Breast epithelium (tissue), 3 donors: ENCODE results near the gene CFAP65.

ENCODE experiments used
- POLR2A ChIP-seq: fragments of 450-650 bp; IDR thresholded peaks from one replicate; pipeline ENCODE4 v1.6.1; 2016; ENCODE audit warnings: antibody characterized with exemption, mild to moderate bottlenecking, moderate library complexity
- TF ChIP-seq, protein P1 (sequence below), 3 donors: fragments of 450-650 bp; IDR thresholded peaks; one replicate each; pipeline ENCODE4 v1.5.1; 2016 to 2017; ENCODE audit warnings: antibody characterized with exemption in 3 of 3, mild to moderate bottlenecking in 3 of 3, moderate library complexity in 3 of 3

DNA sequence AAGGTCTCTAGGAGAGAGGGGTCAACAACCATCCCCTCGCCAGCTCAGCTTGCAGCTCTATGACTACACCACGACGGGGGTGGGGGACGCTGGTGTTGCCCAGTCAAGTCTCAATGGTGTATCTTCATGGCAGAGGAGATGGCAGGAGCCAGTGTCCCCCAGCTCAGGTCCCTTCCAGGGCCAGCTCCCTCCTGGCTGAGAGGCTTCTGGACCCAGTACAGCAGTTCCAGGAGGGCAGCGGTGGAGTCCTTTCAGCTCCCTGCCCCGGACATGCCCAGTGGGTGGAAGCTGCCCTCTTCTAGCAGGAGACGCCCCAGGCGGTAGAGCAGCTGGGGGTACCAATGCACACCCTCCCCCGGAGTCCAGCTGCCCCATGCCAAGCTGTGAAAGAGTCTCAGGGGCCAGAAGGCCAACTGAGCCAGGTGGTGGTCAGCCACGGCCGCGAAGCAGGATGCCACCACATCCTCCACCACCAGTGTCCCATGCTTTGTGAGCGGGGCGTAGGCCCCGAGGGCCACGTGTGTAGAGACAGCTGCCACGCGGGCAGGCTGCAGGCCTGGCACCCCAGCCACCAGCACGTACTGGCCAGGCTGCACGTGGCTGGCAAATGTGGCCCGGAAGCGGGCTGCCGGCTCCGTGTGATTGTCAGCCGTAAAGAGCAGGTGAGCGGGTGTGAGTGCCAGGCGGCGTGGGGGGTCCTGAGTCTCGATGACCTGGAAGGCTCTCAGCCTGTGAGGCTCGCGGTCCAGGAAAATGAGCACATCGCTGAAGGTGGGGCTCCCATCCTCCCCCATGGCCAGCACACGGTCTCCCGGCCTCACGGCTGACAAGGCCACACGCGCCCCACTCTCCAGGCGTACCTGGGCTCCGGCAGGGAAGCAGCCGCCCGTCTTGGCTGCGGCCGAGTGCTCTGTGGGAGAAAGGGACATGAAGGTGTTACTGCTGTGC is 13.9 kb upstream of the CFAP65 start:
- TF ChIP-seq, protein P1, sequence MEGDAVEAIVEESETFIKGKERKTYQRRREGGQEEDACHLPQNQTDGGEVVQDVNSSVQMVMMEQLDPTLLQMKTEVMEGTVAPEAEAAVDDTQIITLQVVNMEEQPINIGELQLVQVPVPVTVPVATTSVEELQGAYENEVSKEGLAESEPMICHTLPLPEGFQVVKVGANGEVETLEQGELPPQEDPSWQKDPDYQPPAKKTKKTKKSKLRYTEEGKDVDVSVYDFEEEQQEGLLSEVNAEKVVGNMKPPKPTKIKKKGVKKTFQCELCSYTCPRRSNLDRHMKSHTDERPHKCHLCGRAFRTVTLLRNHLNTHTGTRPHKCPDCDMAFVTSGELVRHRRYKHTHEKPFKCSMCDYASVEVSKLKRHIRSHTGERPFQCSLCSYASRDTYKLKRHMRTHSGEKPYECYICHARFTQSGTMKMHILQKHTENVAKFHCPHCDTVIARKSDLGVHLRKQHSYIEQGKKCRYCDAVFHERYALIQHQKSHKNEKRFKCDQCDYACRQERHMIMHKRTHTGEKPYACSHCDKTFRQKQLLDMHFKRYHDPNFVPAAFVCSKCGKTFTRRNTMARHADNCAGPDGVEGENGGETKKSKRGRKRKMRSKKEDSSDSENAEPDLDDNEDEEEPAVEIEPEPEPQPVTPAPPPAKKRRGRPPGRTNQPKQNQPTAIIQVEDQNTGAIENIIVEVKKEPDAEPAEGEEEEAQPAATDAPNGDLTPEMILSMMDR (IDR thresholded peaks at IDR 0.05) = no peak
- TF ChIP-seq POLR2A = no peak
